Tibial nerve (tissue), 4 donors: ENCODE data around the gene TMEM225B. TPM values are rescaled to one million over a fixed set of nuclear protein-coding genes. Genes with fewer than 3 reads are reported as not detected.
"Not testable (repeated sequence)": the region's sequence is repeated elsewhere in the genome, so short reads cannot be mapped to it uniquely, and the experiment has no call there.

Source experiments
- DNase-seq, 2 donors: peaks; one replicate each; pipeline ENCODE4 v3.0.0-alpha.2; 2019; ENCODE audit warnings: low spot score in 2 of 2
- H3K27ac ChIP-seq, 4 donors: fragments of 200-600 bp; sonication (generic) in 3 of 4; one replicate each; pipeline ENCODE4 v1.5.1; 2017 to 2019; ENCODE audit warnings: mild to moderate bottlenecking in 1 of 4
- H3K27me3 ChIP-seq, 2 donors: fragments of 200-600 bp; sonication (generic) in 1 of 2; one replicate each; pipeline versions ENCODE4 v1.5.1 to v1.6.0; 2017 to 2019
- H3K36me3 ChIP-seq, 3 donors: fragments of 200-600 bp; sonication (generic); one replicate each; pipeline ENCODE4 v1.5.1; 2018 to 2019
- H3K4me1 ChIP-seq, 4 donors: fragments of 200-600 bp; sonication (generic) in 3 of 4; one replicate each; pipeline ENCODE4 v1.5.1; 2017 to 2019
- H3K4me3 ChIP-seq, 4 donors: fragments of 200-600 bp; sonication (generic) in 3 of 4; one replicate each; pipeline ENCODE4 v1.5.1; 2017 to 2019; ENCODE audit warnings: mild to moderate bottlenecking in 1 of 4, moderate library complexity in 1 of 4
- H3K9me3 ChIP-seq, 4 donors: fragments of 200-600 bp; sonication (generic) in 3 of 4; one replicate each; pipeline ENCODE4 v1.5.1; 2017 to 2019
- CTCF ChIP-seq, 5 experiments: fragments of 200-600 bp in 3 of 5; fragments of 450-650 bp in 2 of 5; sonication (generic) in 3 of 5; IDR thresholded peaks; one replicate each; pipeline ENCODE4 v1.5.1; 2016 to 2019; ENCODE audit warnings: antibody characterized with exemption in 5 of 5, mild to moderate bottlenecking in 3 of 5, moderate library complexity in 2 of 5
- EP300 ChIP-seq, 2 donors: sonication (generic); formaldehyde crosslinking; IDR thresholded peaks; one replicate each; pipeline ENCODE4 v1.6.1; 2017; ENCODE audit warnings: antibody characterized with exemption in 2 of 2, mild to moderate bottlenecking in 1 of 2
- POLR2A ChIP-seq, 2 donors: fragments of 450-650 bp; IDR thresholded peaks; one replicate each; pipeline ENCODE4 v1.6.1; 2017; ENCODE audit warnings: antibody characterized with exemption in 2 of 2, mild to moderate bottlenecking in 2 of 2, moderate library complexity in 2 of 2
- WGBS, 2 donors: methylation state at CpG; one replicate each; pipeline ENCODE4 v1.1.5; 2018; 5-methylcytosine and 5-hydroxymethylcytosine counted together
- total RNA-seq, 4 donors: library from RNA; depleted of rRNA; stranded (reverse); fragments of >200 nt; gene quantifications; one replicate each; pipeline ENCODE4 v1.1.0, GENCODE V29; 2016

TMEM225B gene
- total RNA-seq, 4 donors from 2014 or later: 1.2 to 1.8 (median 1.5) TPM; not detected in 1

DNA sequence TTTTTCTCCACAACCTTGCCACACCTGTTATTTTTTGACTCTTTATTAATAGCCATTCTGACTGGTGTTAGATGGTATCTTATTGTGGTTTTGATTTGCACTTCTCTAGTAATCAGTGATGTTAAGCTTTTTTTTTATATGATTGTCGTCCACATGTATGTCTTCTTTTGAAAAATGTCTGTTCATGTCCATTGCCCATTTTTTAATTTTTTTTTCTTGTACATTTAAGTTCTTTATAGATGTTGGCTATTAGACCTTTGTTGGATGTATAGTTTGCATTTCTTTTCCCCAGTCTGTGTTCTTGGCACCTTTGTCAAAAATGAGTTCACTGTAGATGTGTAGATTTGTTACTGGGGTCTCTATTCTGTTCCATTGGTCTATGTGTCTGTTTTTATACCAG lies 47.5 kb downstream of the TMEM225B start:
- Histone ChIP-seq H3K27me3 (no peaks in the 10 kb centered on the region), H3K27ac (no peak overlapping the region), H3K4me3 (no peak overlapping the region), H3K36me3 (peaks cover 0 to 37% (median 0%) of the 10 kb centered on the region in 3 donors), H3K4me1 (no peaks in the 10 kb centered on the region), H3K9me3 (peaks cover 0 to 6% (median 1%) of the 10 kb centered on the region in 4 donors)
- no peak for TF ChIP-seq CTCF (IDR thresholded peaks at IDR 0.05)
- no peak for DNase-seq
- 92 to 100% methylated on average over 1 of the region's 1 CpG for WGBS, 2 donors

DNA sequence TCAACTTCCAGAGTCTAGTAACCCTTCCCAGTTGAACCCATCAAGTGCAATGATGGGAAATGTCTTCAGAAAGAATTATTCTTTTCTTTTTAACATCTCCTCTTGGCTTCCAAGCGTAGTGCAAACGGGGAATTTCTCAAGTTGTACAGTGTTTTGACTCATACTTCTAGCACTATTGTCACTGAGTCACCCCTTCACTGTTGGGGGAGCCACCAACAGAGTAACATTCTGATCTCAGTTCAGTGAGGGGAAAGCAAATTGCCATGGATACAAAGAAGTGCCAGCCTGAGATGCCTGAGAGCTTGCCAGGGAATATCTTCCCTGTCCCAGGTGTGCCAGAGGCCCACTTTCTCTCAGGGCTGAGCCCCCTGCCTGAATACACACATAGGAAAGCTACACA lies 50.8 kb downstream of the TMEM225B start:
- Histone ChIP-seq H3K4me3 (no peak overlapping the region), H3K27ac (no peak overlapping the region), H3K36me3 (peaks cover 0 to 28% (median 0%) of the 10 kb centered on the region in 3 donors), H3K4me1 (no peaks in the 10 kb centered on the region), H3K27me3 (no peaks in the 10 kb centered on the region), H3K9me3 (peaks cover 0 to 6% (median 1%) of the 10 kb centered on the region in 4 donors)
- 90 to 93% methylated on average over 2 of the region's 2 CpGs for WGBS, 2 donors
- TF ChIP-seq POLR2A (IDR thresholded peaks at IDR 0.05) (no peak), EP300 (IDR thresholded peaks at IDR 0.05) (no peak), CTCF (IDR thresholded peaks at IDR 0.05) (no peak)
- no peak for DNase-seq

DNA sequence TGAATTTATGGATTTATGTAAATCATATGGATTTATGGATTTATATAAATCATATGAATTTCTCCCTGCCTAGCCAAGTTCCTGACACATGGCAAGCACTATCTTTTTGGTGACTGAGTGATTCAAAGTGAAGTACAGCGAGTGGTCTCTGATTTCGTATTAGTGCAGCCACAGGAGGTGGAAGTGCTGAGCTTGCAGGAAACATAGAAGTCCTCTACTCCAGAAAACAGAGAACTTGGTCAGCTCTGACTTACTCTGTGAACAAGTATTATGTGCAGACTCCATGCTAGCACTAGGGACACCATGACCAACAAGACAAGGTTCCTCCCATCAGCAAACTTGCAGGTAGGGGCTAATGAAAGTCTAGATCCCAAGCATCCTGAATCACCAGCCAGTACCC lies 53.2 kb downstream of the TMEM225B start:
- H3K27me3 ChIP-seq: no peaks in the 10 kb centered on the region
- H3K9me3 ChIP-seq: peaks cover 0 to 11% (median 0%) of the 10 kb centered on the region in 4 donors
- no peaks in the 10 kb centered on the region for H3K4me1 ChIP-seq
- 96 to 98% methylated on average over 2 of the region's 2 CpGs for WGBS, 2 donors
- H3K27ac ChIP-seq: no peak overlapping the region
- H3K4me3 ChIP-seq: no peak overlapping the region
- peaks cover 0 to 6% (median 0%) of the 10 kb centered on the region in 3 donors for H3K36me3 ChIP-seq
- no peak for DNase-seq
- no peak for TF ChIP-seq EP300 (IDR thresholded peaks at IDR 0.05)
- TF ChIP-seq POLR2A (IDR thresholded peaks at IDR 0.05): no peak
- TF ChIP-seq CTCF (IDR thresholded peaks at IDR 0.05): no peak

- 91 to 100% methylated on average over 2 of the region's 2 CpGs for WGBS, 2 donors
- TF ChIP-seq POLR2A (IDR thresholded peaks at IDR 0.05): no peak
- TF ChIP-seq CTCF (IDR thresholded peaks at IDR 0.05): no peak
- no peak for TF ChIP-seq EP300 (IDR thresholded peaks at IDR 0.05)
- DNase-seq: no peak
- no peak overlapping the region for H3K27ac ChIP-seq
- H3K4me1 ChIP-seq: no peaks in the 10 kb centered on the region
- H3K36me3 ChIP-seq: peaks cover 0 to 6% (median 0%) of the 10 kb centered on the region in 3 donors
- H3K27me3 ChIP-seq: no peaks in the 10 kb centered on the region
- no peak overlapping the region for H3K4me3 ChIP-seq
- H3K9me3 ChIP-seq: peaks cover 0 to 12% (median 0%) of the 10 kb centered on the region in 4 donors
Measured at GRCh38 chr7:99652671-99653070, 54.6 kb downstream of the TMEM225B start.

GRCh38 chr7:99653269-99653668 lies 55.2 kb downstream of the TMEM225B start:
- not testable (repeated sequence) for H3K27me3 ChIP-seq, H3K4me3 ChIP-seq, H3K27ac ChIP-seq, H3K36me3 ChIP-seq, DNase-seq, H3K4me1 ChIP-seq
- H3K9me3 ChIP-seq: peaks cover 0 to 16% (median 0%) of the 10 kb centered on the region in 4 donors
- 95 to 96% methylated on average over 4 of the region's 4 CpGs for WGBS, 2 donors

DNA sequence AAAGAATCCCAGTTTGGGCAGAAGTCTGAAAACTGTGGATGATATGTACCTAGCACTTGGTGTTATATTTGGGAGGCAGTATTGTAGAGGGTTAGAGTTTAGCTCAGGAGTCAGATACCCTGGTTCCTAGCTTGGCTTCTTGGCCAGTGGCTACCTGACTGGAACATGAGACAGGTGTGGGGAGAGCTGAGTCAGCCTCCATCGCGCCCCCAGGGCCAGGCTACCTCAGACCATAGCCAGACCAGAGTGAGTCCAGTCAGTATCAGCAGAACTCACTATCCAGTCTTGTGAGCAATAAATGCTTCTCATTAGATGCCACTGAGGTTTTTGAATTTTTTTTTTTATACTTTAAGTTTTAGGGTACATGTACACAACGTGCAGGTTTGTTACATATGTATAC lies 55.7 kb downstream of the TMEM225B start:
- Histone ChIP-seq H3K27ac (no peak overlapping the region), H3K9me3 (peaks cover 0 to 16% (median 0%) of the 10 kb centered on the region in 4 donors), H3K36me3 (peaks cover 0 to 4% (median 0%) of the 10 kb centered on the region in 3 donors), H3K27me3 (no peaks in the 10 kb centered on the region), H3K4me3 (no peak overlapping the region), H3K4me1 (no peaks in the 10 kb centered on the region)
- DNase-seq: no peak
- no peak for TF ChIP-seq CTCF (IDR thresholded peaks at IDR 0.05)
- no peak for TF ChIP-seq EP300 (IDR thresholded peaks at IDR 0.05)
- TF ChIP-seq POLR2A (IDR thresholded peaks at IDR 0.05): no peak
- 90 to 98% methylated on average over 3 of the region's 3 CpGs for WGBS, 2 donors

DNA sequence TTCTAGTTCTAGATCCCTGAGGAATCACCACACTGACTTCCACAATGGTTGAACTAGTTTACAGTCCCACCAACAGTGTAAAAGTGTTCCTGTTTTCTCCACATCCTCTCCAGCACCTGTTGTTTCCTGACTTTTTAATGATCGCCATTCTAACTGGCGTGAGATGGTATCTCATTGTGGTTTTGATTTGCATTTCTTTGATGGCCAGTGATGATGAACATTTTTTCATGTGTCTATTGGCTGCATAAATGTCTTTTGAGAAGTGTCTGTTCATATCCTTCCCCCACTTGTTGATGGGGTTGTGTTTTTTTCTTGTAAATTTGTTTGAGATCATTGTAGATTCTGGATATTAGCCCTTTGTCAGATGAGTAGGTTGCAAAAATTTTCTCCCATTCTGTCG lies 56.6 kb downstream of the TMEM225B start:
- H3K4me1 ChIP-seq, H3K36me3 ChIP-seq, H3K4me3 ChIP-seq, DNase-seq, H3K27me3 ChIP-seq, H3K27ac ChIP-seq: not testable (repeated sequence)
- peaks cover 0 to 25% (median 0%) of the 10 kb centered on the region in 4 donors for H3K9me3 ChIP-seq
- WGBS, 2 donors: 95 to 97% methylated on average over 3 of the region's 3 CpGs

- WGBS, 2 donors: 93 to 94% methylated on average over 5 of the region's 5 CpGs
- H3K9me3 ChIP-seq: peaks cover 0 to 28% (median 0%) of the 10 kb centered on the region in 4 donors
- H3K36me3 ChIP-seq: peaks cover 0 to 38% (median 4%) of the 10 kb centered on the region in 3 donors
- not testable (repeated sequence) for H3K4me1 ChIP-seq, H3K27ac ChIP-seq, H3K27me3 ChIP-seq, DNase-seq, H3K4me3 ChIP-seq
Measured at GRCh38 chr7:99657879-99658278, 59.8 kb downstream of the TMEM225B start.
